MM.1S (cell line): Measurements from ENCODE around the gene ZNF367.

Source experiments
- DNase-seq: peaks from one replicate; pipeline ENCODE4 v3.0.0-alpha.2; 2015
- H2AFZ ChIP-seq: fragments of 300-600 bp; sonication (generic); 2 replicates; pipeline ENCODE4 v1.6.0; 2016; ENCODE audit warnings: antibody characterized with exemption, low read length
- H3F3A ChIP-seq: fragments of 300-600 bp; sonication (generic); 2 replicates; pipeline ENCODE4 v1.6.1; 2016; ENCODE audit warnings: mild to moderate bottlenecking, antibody characterized with exemption, low read length, moderate library complexity, mixed read lengths; ENCODE audit not compliant: insufficient read depth
- H3K27ac ChIP-seq: fragments of 300-600 bp; sonication (generic); 2 replicates; pipeline ENCODE4 v1.5.1; 2016; ENCODE audit warnings: mild to moderate bottlenecking, low read length
- H3K27me3 ChIP-seq: fragments of 300-600 bp; sonication (generic); replicated peaks from 2 replicates; pipeline ENCODE4 v1.6.0; 2016; ENCODE audit warnings: low read length; ENCODE audit not compliant: insufficient read depth
- H3K36me3 ChIP-seq: fragments of 300-600 bp; sonication (generic); replicated peaks from 2 replicates; pipeline ENCODE4 v1.6.1; 2016; ENCODE audit warnings: mild to moderate bottlenecking, low read length, mixed read lengths; ENCODE audit not compliant: insufficient read depth
- H3K4me1 ChIP-seq: fragments of 300-600 bp; sonication (generic); 2 replicates; pipeline ENCODE4 v1.6.1; 2016; ENCODE audit warnings: low read length, mixed read lengths
- H3K4me2 ChIP-seq: fragments of 300-600 bp; sonication (generic); 2 replicates; pipeline ENCODE4 v1.6.0; 2016; ENCODE audit warnings: low read depth, low read length
- H3K4me3 ChIP-seq: fragments of 300-600 bp; sonication (generic); 2 replicates; pipeline ENCODE4 v1.5.1; 2016; ENCODE audit warnings: low read length, mixed read lengths
- H3K79me2 ChIP-seq: fragments of 300-600 bp; sonication (generic); 2 replicates; pipeline ENCODE4 v1.6.1; 2016; ENCODE audit warnings: mixed run types, low read length, mixed read lengths
- H3K9ac ChIP-seq: fragments of 300-600 bp; sonication (generic); 2 replicates; pipeline ENCODE4 v1.6.1; 2016; ENCODE audit warnings: low read length, mixed read lengths
- H3K9me2 ChIP-seq: fragments of 300-600 bp; sonication (generic); replicated peaks from 2 replicates; pipeline ENCODE4 v1.6.1; 2016; ENCODE audit warnings: mild to moderate bottlenecking, low read length, mixed read lengths; ENCODE audit not compliant: insufficient read depth
- H3K9me3 ChIP-seq: fragments of 300-600 bp; sonication (generic); replicated peaks from 2 replicates; pipeline ENCODE4 v1.6.1; 2016; ENCODE audit warnings: mild to moderate bottlenecking, low read length, mixed read lengths; ENCODE audit not compliant: insufficient read depth
- H4K20me1 ChIP-seq: fragments of 300-600 bp; sonication (generic); 2 replicates; pipeline ENCODE4 v1.6.1; 2016; ENCODE audit warnings: mild to moderate bottlenecking, low read length, moderate library complexity, mixed read lengths; ENCODE audit not compliant: insufficient read depth
- EZH2 ChIP-seq: fragments of 300-600 bp; sonication (generic); optimal IDR thresholded peaks from 2 replicates; pipeline ENCODE3; 2017; ENCODE audit warnings: low read depth, mild to moderate bottlenecking, antibody characterized with exemption, low read length, mixed read lengths
- EZH2phosphoT487 ChIP-seq: fragments of 300-600 bp; sonication (generic); IDR thresholded peaks from 2 replicates; pipeline ENCODE4 v1.6.1; 2018; ENCODE audit warnings: antibody characterized with exemption, low read length
- TF ChIP-seq, protein P1 (sequence below): fragments of 300-600 bp; sonication (generic); IDR thresholded peaks from 2 replicates; pipeline ENCODE4 v1.5.1; 2016; ENCODE audit warnings: antibody characterized with exemption, low read length, mixed read lengths

Gene ZNF367

GRCh38 chr9:96340707-96341106 is 77.5 kb downstream of the ZNF367 start:
- no peaks in the 10 kb centered on the region for H3F3A ChIP-seq
- no peaks in the 10 kb centered on the region for H3K79me2 ChIP-seq

GRCh38 chr9:96338299-96338698 is 79.9 kb downstream of the ZNF367 start:
- Histone ChIP-seq H3K4me2 (no peak overlapping the region), H3K9ac (no peak overlapping the region), H3K79me2 (no peaks in the 10 kb centered on the region), H3K36me3 (no peaks in the 10 kb centered on the region), H3K4me1 (no peaks in the 10 kb centered on the region), H4K20me1 (no peaks in the 10 kb centered on the region), H3F3A (no peaks in the 10 kb centered on the region), H3K27me3 (no peaks in the 10 kb centered on the region), H2AFZ (no peak overlapping the region), H3K27ac (no peak overlapping the region), H3K4me3 (no peak overlapping the region), H3K9me3 (no peaks in the 10 kb centered on the region), H3K9me2 (no peaks in the 10 kb centered on the region)
- TF ChIP-seq, protein P1, sequence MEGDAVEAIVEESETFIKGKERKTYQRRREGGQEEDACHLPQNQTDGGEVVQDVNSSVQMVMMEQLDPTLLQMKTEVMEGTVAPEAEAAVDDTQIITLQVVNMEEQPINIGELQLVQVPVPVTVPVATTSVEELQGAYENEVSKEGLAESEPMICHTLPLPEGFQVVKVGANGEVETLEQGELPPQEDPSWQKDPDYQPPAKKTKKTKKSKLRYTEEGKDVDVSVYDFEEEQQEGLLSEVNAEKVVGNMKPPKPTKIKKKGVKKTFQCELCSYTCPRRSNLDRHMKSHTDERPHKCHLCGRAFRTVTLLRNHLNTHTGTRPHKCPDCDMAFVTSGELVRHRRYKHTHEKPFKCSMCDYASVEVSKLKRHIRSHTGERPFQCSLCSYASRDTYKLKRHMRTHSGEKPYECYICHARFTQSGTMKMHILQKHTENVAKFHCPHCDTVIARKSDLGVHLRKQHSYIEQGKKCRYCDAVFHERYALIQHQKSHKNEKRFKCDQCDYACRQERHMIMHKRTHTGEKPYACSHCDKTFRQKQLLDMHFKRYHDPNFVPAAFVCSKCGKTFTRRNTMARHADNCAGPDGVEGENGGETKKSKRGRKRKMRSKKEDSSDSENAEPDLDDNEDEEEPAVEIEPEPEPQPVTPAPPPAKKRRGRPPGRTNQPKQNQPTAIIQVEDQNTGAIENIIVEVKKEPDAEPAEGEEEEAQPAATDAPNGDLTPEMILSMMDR = no peak
- no peak for DNase-seq

More at GRCh38 chr9:96340707-96341106, 77.5 kb downstream of the ZNF367 start:
- Histone ChIP-seq H3K9me3 (no peaks in the 10 kb centered on the region), H3K9me2 (no peaks in the 10 kb centered on the region), H3K36me3 (no peaks in the 10 kb centered on the region), H3K4me2 (no peak overlapping the region), H3K4me1 (no peaks in the 10 kb centered on the region), H3K4me3 (no peak overlapping the region), H3K27ac (no peak overlapping the region), H3K9ac (no peak overlapping the region), H4K20me1 (no peaks in the 10 kb centered on the region), H3K27me3 (no peaks in the 10 kb centered on the region), H2AFZ (no peak overlapping the region)
- no peak for DNase-seq
- TF ChIP-seq, protein P1 = no peak
- TF ChIP-seq EZH2 (no peak), EZH2phosphoT487 (no peak)
